Mononuclear cell (primary cell): ENCODE measurements around the gene KCNJ3. TPM values are rescaled to one million over a fixed set of nuclear protein-coding genes. Genes with fewer than 3 reads are reported as not detected.

Experiments used
- H3K27me3 ChIP-seq: 2 replicates; pipeline ENCODE4 v1.6.0; 2011; ENCODE audit warnings: low read length, control low read depth; ENCODE audit not compliant: insufficient read depth
- H3K4me1 ChIP-seq: 2 replicates; pipeline ENCODE4 v1.5.1; 2011; ENCODE audit warnings: mild to moderate bottlenecking, low read length, control low read depth; ENCODE audit not compliant: insufficient read depth
- H3K4me3 ChIP-seq: 2 replicates; pipeline ENCODE4 v1.5.1; 2011; ENCODE audit warnings: mild to moderate bottlenecking, low read length, moderate library complexity
- H3K9me3 ChIP-seq: 2 replicates; pipeline ENCODE4 v1.5.1; 2011; ENCODE audit warnings: low read depth, mild to moderate bottlenecking, control low read depth, low read length
- total RNA-seq: library from RNA; depleted of rRNA; stranded (reverse); fragments of >200 nt; gene quantifications from one replicate; pipeline ENCODE4 v1.2.3, GENCODE V29; 2012

The KCNJ3 gene
- total RNA-seq, 1 donor = not detected

DNA sequence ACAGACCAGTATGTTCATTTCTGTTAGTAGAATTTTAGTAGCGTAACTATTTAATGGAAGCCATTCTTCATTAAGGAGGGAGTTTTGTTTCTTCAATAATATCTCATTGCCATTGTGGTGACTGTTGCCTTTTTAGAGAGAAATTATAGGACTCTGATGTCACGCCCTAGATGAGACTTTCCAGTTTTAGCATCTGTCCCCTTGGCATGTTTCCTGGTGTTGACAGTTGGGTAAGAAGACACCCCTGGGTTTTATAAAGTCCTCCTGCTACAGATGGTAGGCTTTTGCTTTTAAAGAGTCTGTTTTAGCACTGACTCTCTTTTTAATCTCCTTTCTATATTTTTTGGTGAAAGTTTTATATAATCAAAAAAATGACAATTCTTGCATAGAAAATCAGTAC lies 41.9 kb downstream of the KCNJ3 start:
- Histone ChIP-seq H3K27me3 (no peaks in the 10 kb centered on the region), H3K4me1 (no peaks in the 10 kb centered on the region), H3K9me3 (peaks cover 6% of the 10 kb centered on the region)

DNA sequence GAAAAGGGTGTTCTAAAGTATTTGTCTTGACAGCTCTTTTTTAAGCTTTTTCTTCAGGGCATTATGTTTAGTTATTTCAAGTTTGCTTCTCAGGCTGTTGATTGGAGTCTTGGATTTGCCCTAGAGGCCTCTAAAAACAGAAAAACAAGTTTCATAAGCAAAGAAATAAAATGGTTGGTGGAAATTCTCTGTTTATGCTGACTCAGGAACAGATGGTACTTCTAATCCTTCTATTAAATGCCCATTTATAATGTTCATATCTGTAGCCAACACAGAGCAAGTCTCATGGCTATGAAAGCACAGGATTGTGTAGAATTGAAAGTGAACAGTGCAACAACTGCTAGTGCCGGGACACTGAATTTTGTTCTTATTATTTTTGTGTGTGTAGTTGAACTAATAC lies 60.4 kb downstream of the KCNJ3 start:
- H3K4me3 ChIP-seq = no peak overlapping the region
- H3K9me3 ChIP-seq = no peaks in the 10 kb centered on the region
- no peaks in the 10 kb centered on the region for H3K27me3 ChIP-seq
- no peaks in the 10 kb centered on the region for H3K4me1 ChIP-seq

More for the DNA sequence above, 41.9 kb downstream of the KCNJ3 start:
- H3K4me3 ChIP-seq = no peak overlapping the region

DNA sequence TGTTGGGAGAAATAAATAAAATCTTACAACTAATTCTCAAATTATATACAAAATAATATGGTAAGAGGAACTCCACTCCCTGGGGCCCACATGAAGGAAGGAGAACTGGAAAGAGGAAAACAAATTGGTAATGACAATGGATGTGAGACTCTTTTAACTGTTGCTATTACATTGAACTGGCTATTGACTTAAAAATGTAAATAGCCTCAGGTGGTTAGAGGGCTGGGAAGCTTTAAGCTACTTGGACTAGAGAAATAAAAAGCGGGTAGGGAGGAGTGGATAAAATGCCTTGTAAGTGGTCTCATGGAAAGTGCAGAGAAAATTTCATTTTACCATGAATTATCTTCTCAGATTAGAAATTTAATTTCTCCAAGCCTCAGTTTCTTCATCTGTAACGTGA lies 64.1 kb downstream of the KCNJ3 start:
- no peaks in the 10 kb centered on the region for H3K4me1 ChIP-seq
- H3K4me3 ChIP-seq = no peak overlapping the region
- H3K27me3 ChIP-seq = no peaks in the 10 kb centered on the region
- H3K9me3 ChIP-seq = no peaks in the 10 kb centered on the region

GRCh38 chr2:154771664-154772284 lies 73.3 kb downstream of the KCNJ3 start:
- Histone ChIP-seq H3K4me1 (no peaks in the 10 kb centered on the region), H3K9me3 (peaks cover 9% of the 10 kb centered on the region), H3K27me3 (no peaks in the 10 kb centered on the region), H3K4me3 (no peak overlapping the region)

GRCh38 chr2:154776825-154777224 lies 78.3 kb downstream of the KCNJ3 start:
- Histone ChIP-seq H3K27me3 (no peaks in the 10 kb centered on the region), H3K4me3 (no peak overlapping the region), H3K9me3 (peaks cover 13% of the 10 kb centered on the region), H3K4me1 (no peaks in the 10 kb centered on the region)

DNA sequence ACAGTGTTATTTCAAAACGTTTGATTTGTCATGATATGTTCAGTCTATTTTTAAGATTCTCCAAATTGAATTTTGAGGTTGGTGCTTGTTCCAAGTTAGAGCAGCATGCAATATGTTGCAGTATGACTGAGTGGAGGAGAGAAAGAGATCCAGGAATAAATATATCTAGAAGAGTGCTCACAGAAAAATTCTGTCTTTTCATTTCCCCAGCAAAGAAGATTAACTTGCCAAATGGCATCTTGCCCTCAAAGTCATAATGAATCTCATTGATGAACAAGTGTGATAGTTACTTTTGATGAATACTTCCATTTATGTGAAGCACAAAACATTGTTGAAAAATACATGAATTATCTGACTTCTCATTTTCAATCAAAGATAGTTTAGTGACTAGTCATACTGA lies 95.9 kb downstream of the KCNJ3 start:
- Histone ChIP-seq H3K4me1 (no peaks in the 10 kb centered on the region), H3K27me3 (no peaks in the 10 kb centered on the region), H3K9me3 (no peaks in the 10 kb centered on the region), H3K4me3 (no peak overlapping the region)

DNA sequence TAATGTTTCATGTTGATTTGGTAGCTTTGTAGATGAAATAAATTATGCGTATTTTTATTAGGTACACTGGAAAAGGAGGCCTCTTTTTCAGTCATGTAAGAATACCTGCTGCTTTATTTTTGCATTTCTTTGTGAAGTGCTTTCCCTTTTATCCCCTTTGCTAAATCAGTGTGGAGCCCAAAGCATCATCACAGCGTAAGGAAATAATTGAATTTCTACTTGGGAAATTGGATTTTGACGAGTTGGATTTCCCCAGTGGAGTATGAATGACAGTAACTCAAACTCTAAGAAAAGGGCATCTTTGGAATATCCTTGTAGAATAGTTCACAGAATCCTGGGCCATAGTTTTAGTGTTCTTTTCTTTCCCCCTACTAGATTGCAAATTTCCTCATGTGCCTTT lies 97.2 kb downstream of the KCNJ3 start:
- no peaks in the 10 kb centered on the region for H3K27me3 ChIP-seq
- no peak overlapping the region for H3K4me3 ChIP-seq
- H3K4me1 ChIP-seq = no peaks in the 10 kb centered on the region
- H3K9me3 ChIP-seq = no peaks in the 10 kb centered on the region

- no peak overlapping the region for H3K4me3 ChIP-seq
- H3K9me3 ChIP-seq = peaks cover 8% of the 10 kb centered on the region
- no peaks in the 10 kb centered on the region for H3K4me1 ChIP-seq
- H3K27me3 ChIP-seq = no peaks in the 10 kb centered on the region
Measured at GRCh38 chr2:154804451-154804850, 106.0 kb downstream of the KCNJ3 start.

DNA sequence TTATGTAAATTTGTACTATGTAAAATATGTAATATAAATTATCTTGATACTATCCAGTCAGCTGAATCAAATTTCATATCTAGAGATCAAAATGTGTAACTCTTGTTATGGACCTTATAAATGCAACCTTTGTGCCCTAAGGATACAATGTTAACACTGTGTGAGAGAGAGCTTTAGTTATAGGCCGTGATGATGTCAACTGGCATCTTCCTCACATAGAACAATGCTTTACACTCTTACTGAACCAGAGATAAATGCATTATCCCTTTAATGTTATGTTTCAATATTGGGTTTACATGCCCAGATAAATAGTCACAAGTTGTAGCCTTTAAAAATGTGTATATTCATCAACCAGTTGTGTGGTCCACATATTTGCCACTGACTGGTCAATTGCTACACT lies 115.1 kb downstream of the KCNJ3 start:
- no peaks in the 10 kb centered on the region for H3K9me3 ChIP-seq
- no peaks in the 10 kb centered on the region for H3K27me3 ChIP-seq
- H3K4me1 ChIP-seq = no peaks in the 10 kb centered on the region
- H3K4me3 ChIP-seq = no peak overlapping the region

DNA sequence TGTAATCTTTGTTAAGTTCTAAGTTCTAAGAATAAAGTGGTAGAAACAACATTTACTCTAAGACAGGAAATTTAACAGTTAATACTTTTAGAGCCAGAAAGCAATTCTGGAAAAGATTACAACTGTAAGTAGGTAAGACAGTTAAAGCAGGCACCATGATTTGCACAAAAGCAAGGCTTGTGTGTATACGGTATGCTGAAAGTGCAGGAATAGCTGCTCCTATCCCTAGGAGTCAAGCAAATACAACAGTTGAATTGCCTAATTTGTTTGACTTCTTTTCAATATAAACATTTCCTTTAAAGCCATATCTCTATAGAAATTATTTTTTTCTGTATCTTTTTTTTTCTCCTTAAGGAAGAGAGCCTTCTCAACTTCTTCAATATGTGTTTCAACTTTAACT lies 116.4 kb downstream of the KCNJ3 start:
- Histone ChIP-seq H3K9me3 (no peaks in the 10 kb centered on the region), H3K4me3 (no peak overlapping the region), H3K4me1 (no peaks in the 10 kb centered on the region), H3K27me3 (no peaks in the 10 kb centered on the region)

DNA sequence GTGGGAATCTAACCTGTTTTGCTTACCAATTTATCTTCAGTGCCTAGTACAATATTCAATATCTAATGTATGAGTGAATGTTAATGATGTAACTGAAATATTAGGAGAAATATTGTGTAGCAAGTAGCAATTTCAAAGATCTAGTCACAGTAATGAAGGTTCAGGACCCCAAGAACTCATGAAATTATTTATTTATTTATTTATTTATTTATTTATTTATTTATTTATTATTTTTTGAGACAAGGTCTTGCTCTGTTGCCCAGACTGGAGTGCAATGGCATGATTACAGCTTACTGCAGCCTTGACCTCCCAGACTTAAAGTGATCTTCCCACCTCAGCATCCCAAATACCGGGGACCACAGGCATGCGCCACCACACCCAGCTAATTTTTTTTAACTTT lies 126.9 kb downstream of the KCNJ3 start:
- Histone ChIP-seq H3K27me3 (no peaks in the 10 kb centered on the region), H3K9me3 (no peaks in the 10 kb centered on the region), H3K4me1 (no peaks in the 10 kb centered on the region), H3K4me3 (no peak overlapping the region)

DNA sequence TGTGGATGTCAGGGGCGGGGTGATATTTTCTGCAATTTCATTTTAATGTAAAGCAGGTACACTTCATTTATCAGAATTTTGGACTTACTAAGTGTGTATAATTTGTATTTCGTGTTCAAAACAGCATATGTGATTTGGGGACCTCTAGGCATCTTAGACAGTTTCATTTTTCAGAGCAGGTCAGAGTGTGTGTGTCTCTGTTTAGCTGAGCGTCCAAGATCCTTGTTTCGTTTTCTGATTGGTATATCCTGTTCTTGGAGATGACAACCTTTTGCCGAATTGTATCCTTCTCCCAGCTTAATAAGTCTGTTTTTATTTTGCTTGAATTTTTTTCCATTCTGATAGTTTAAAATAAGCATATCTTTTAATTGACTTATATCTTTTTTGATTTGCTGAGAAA lies 128.3 kb downstream of the KCNJ3 start:
- H3K9me3 ChIP-seq = no peaks in the 10 kb centered on the region
- no peaks in the 10 kb centered on the region for H3K27me3 ChIP-seq
- no peak overlapping the region for H3K4me3 ChIP-seq
- H3K4me1 ChIP-seq = no peaks in the 10 kb centered on the region

DNA sequence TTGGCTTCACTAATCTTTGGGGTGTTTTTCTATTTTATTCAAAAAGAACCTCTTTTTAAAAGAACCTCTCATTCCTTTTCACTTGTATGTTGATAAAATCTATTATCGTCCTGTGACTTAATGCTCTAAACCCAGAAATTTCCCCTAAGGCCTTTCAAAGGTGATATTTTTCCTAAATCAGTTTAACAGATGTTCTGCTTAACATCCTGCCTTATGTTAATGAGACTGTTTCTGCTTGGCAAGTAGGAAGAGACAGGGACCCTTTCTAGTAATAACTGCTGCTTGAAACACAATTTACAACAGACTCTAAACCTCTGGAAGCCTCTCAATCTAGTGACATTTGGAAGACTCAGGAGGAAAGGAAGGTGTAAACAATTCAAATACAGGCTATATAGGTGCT lies 128.8 kb downstream of the KCNJ3 start:
- Histone ChIP-seq H3K27me3 (no peaks in the 10 kb centered on the region), H3K4me3 (no peak overlapping the region), H3K9me3 (no peaks in the 10 kb centered on the region), H3K4me1 (no peaks in the 10 kb centered on the region)

GRCh38 chr2:154832711-154833110 lies 134.2 kb downstream of the KCNJ3 start:
- Histone ChIP-seq H3K4me3 (no peak overlapping the region), H3K27me3 (no peaks in the 10 kb centered on the region), H3K4me1 (no peaks in the 10 kb centered on the region), H3K9me3 (no peaks in the 10 kb centered on the region)

- no peaks in the 10 kb centered on the region for H3K4me1 ChIP-seq
Measured at GRCh38 chr2:154836632-154837031, 138.1 kb downstream of the KCNJ3 start.

DNA sequence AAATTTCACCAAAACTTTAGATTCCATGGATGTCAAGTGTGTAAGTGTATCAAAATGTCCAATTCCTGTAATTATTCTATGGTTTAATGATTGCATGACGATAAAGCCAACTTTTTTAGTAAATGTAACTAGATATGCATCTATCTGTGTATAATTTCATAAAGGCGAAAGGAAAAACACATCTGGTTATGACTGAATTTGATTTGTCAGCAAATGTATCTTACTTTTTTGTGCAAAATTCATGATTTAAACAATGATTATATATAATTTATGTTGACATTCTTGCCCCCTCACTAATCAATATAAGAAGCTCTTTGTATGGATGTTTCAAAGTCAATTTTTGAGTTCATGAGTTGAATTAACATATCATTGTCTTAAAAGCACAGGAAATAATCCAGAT lies 138.5 kb downstream of the KCNJ3 start:
- no peaks in the 10 kb centered on the region for H3K27me3 ChIP-seq
- H3K4me1 ChIP-seq = no peaks in the 10 kb centered on the region
- H3K4me3 ChIP-seq = no peak overlapping the region
- H3K9me3 ChIP-seq = no peaks in the 10 kb centered on the region

More at GRCh38 chr2:154836632-154837031, 138.1 kb downstream of the KCNJ3 start:
- H3K9me3 ChIP-seq = no peaks in the 10 kb centered on the region
- H3K27me3 ChIP-seq = no peaks in the 10 kb centered on the region
- no peak overlapping the region for H3K4me3 ChIP-seq
